ENCODE measurements around the gene CLEC18A. TPM values are rescaled to one million over a fixed set of nuclear protein-coding genes. Genes with fewer than 3 reads are reported as not detected.

The CLEC18A gene
- total and polyA plus RNA-seq, 2 of the 8 experiments (the other 6 are each of a cell fraction or from before 2014, with no cell fraction given): 1.3 to 1.4 TPM

DNA sequence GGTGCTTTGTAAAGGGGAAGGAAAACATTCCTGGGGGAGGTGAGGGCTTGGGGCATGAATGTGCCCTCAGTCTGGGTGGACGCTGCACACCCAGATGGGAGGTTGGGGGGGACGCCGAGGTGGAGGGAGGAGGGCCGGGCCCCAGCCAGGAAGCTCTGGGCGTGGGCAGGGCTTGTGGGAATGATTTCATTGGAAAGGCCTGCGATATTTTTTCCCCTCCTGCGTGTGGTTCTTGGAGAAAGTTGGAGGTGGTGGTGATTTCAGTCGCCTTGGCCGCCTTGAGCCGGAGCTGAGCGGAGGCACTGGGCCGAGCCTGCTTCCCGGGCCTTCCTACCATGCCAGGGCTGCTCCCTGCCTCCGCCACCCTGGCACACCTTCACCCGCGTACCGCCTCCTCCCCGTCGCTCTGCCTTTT lies 26.4 kb upstream of the CLEC18A start:
- FAIRE-seq (no peak), DNase-seq (ENCODE audit: low read depth in 1 of 2, low spot score in 2 of 2) (no peak)
- Histone ChIP-seq H2AK5ac (ENCODE audit: low read depth, low read length) (no peak overlapping the region), H3K79me2 (ENCODE audit: control insufficient read depth in 1 of 2, insufficient read depth in 2 of 2, low read length in 2 of 2) (no peaks in the 10 kb centered on the region), H3K79me1 (ENCODE audit: low read depth, low read length) (no peaks in the 10 kb centered on the region; the same call in 1 of the 2 replicates), H4K8ac (ENCODE audit: extremely low read depth, insufficient read depth, low read length) (peak overlapping the region; percentile 76), H2BK5ac (ENCODE audit: low read depth, low read length) (0 out of 2 replicates have a peak overlapping the region, but pooled peaks have one; percentile 44), H3K36me3 (ENCODE audit: control insufficient read depth in 2 of 4, insufficient read depth in 4 of 4, low read length in 3 of 4) (no peaks in the 10 kb centered on the region; a peak in 2 of 8 replicates), H3K23ac (ENCODE audit: insufficient read length) (no peak overlapping the region), H2BK15ac (ENCODE audit: low read length) (no peak overlapping the region), H3K23me2 (ENCODE audit: low read depth, low read length) (no peaks in the 10 kb centered on the region), H4K5ac (ENCODE audit: insufficient read length, low read depth, low read length) (no peak overlapping the region), H3K4me2 (ENCODE audit: insufficient read depth in 1 of 2, low read depth in 2 of 2, low read length in 2 of 2) (no peak overlapping the region), H4K91ac (replicated peaks; ENCODE audit: insufficient read length, low read length) (no peak overlapping the region), H2BK20ac (ENCODE audit: low read length) (no peak overlapping the region), H2BK120ac (replicated peaks; ENCODE audit: low read depth, low read length) (no peak overlapping the region), H3K4me1 (replicated peaks in 1 of 4; ENCODE audit: control insufficient read depth in 3 of 4, insufficient read depth in 4 of 4, low read length in 3 of 4) (peaks cover 0 to 6% (median 3%) of the 10 kb centered on the region in 4 experiments; a peak in 4 of 7 replicates), H3K27ac (ENCODE audit: low read depth, low read length) (no peak overlapping the region), H3K56ac (replicated peaks; ENCODE audit: insufficient read length, low read depth, low read length) (no peak overlapping the region), H2AFZ (ENCODE audit: low read length) (no peak overlapping the region), H3K4me3 (ENCODE audit: extremely low read depth in 1 of 4, insufficient read depth in 2 of 4, low read depth in 3 of 4, low read length in 4 of 4) (no peak overlapping the region), H3K9me3 (ENCODE audit: insufficient read depth in 2 of 2, low read depth in 1 of 2, low read length in 1 of 2) (no peaks in the 10 kb centered on the region), H3K9ac (replicated peaks in 1 of 4; ENCODE audit: extremely low read depth in 1 of 4, low read depth in 3 of 4, low read length in 3 of 4) (no peak overlapping the region), H2BK12ac (ENCODE audit: low read depth, low read length) (no peak overlapping the region), H3K27me3 (replicated peaks in 1 of 4; ENCODE audit: control insufficient read depth in 3 of 4, extremely low read depth in 1 of 4, insufficient read depth in 3 of 4, low read length in 3 of 4) (no peaks in the 10 kb centered on the region), H3K18ac (ENCODE audit: extremely low read depth, low read length) (no peak overlapping the region), H4K20me1 (replicated peaks in 1 of 2; ENCODE audit: control insufficient read depth in 1 of 2, insufficient read depth in 2 of 2, low read length in 2 of 2) (no peaks in the 10 kb centered on the region), H3K14ac (ENCODE audit: insufficient read length) (no peak overlapping the region), H3K4ac (replicated peaks; ENCODE audit: insufficient read length, low read depth, low read length) (no peak overlapping the region)
- POLR2A ChIA-PET (ENCODE audit: partially characterized antibody): no interaction called here
- CTCF ChIA-PET (ENCODE audit: partially characterized antibody): interaction anchor here (7.2 to 9.6 kb wide), 2 partner anchors 14 to 126 kb away, joined by 74 to 123 read pairs; no protein-coding TSS in a partner anchor
- 91% methylated on average over 12 of the region's 19 CpGs; no CpG with 5 or more reads in 1 of the 2 experiments for WGBS, 2 experiments (ENCODE audit: extremely low coverage in 1 of 2, insufficient coverage in 1 of 2, insufficient read length in 1 of 2, insufficient replicate concordance in 2 of 2, low coverage in 1 of 2, low lambda C conversion rate in 2 of 2, missing lambda C conversion rate in 1 of 2)
- TF ChIP-seq CBX8 (IDR thresholded peaks at IDR 0.05; ENCODE audit: borderline replicate concordance, low read depth, low read length): no peak

Data from H1 (cell line).